HepG2 (cell line): Measurements from ENCODE around the gene FLVCR1. TPM values are rescaled to one million over a fixed set of nuclear protein-coding genes. Genes with fewer than 3 reads are reported as not detected.
A peak's percentile ranks its signal among the peaks of the same experiment; 100 is the strongest.

ENCODE experiments used
- ATAC-seq: fragments of 200-7000 bp; cut with Tn5 transposase; 3 replicates; pipeline ENCODE4 v1.9.1; 2020; ENCODE audit warnings: mild to moderate bottlenecking, moderate library complexity
- BruUV-seq: library from RNA; stranded (reverse); fragments of 400-500 nt; replicated peaks from 2 replicates; lab custom pipeline; 2021; lab: Mats Ljungman, UMichigan
- CTCF ChIA-PET: fragments of 300-600 bp; formaldehyde crosslinking; extraction: SDS; loops from one replicate; lab custom pipeline; 2021; ENCODE audit warnings: low total read pairs, inconsistent platforms, low intra/inter-chr PET ratio; lab: Yijun Ruan, JAX
- POLR2A ChIA-PET: fragments of 350-600 bp; sonication (Branson Sonifier 250); formaldehyde crosslinking; loops from one replicate; lab custom pipeline; 2020; ENCODE audit warnings: antibody characterized with exemption, inconsistent platforms; lab: Yijun Ruan, JAX
- DNase-seq: peaks from one replicate; pipeline ENCODE4 v3.0.0-alpha.2; 2015; ENCODE audit warnings: low spot score
- FAIRE-seq: peaks from 3 replicates; lab custom pipeline; 2011; peaks lifted over from hg19 to GRCh38; lab: Jason Lieb, UNC
- H2AFZ ChIP-seq: one replicate; pipeline ENCODE4 v1.6.1; 2011; ENCODE audit warnings: low read length, inconsistent platforms
- H3K27ac ChIP-seq: fragments of 300-600 bp; 3 replicates; pipeline ENCODE4 v1.8.0; 2011; ENCODE audit warnings: mixed run types, mild to moderate bottlenecking, mixed read lengths, low read length, inconsistent platforms; ENCODE audit not compliant: insufficient read depth; ENCODE audit errors: extremely low read length
- H3K27me3 ChIP-seq, 2 experiments: fragments of 200-600 bp in 1 of 2; 2 replicates in 1 of 2; 3 replicates in 1 of 2; pipeline versions ENCODE4 v1.6.0 to v1.8.0; 2011; ENCODE audit warnings: low read length in 2 of 2, mild to moderate bottlenecking in 2 of 2, moderate library complexity in 2 of 2, inconsistent platforms in 1 of 2; ENCODE audit not compliant: insufficient read depth in 2 of 2, control insufficient read depth in 1 of 2
- H3K36me3 ChIP-seq, 2 experiments: fragments of 200-600 bp in 1 of 2; replicated peaks in 1 of 2; 2 replicates in 1 of 2; 3 replicates in 1 of 2; pipeline versions ENCODE4 v1.5.1 to v1.8.0; 2011; ENCODE audit warnings: low read length in 2 of 2, inconsistent platforms in 1 of 2; ENCODE audit not compliant: insufficient read depth in 2 of 2, control insufficient read depth in 1 of 2
- H3K4me1 ChIP-seq: 2 replicates; pipeline ENCODE4 v1.5.1; 2012; ENCODE audit warnings: low read length, inconsistent platforms; ENCODE audit not compliant: insufficient read depth
- H3K4me2 ChIP-seq: 2 replicates; pipeline ENCODE4 v1.6.0; 2011; ENCODE audit warnings: low read depth, low read length, inconsistent platforms
- H3K4me3 ChIP-seq, 3 experiments: fragments of 200-600 bp in 1 of 3; sonication (generic), shearing (Covaris generic) in 1 of 3; replicated peaks in 1 of 3; 2 replicates each; pipeline ENCODE4 v1.5.1; 2011 to 2016; ENCODE audit warnings: low read length in 3 of 3, inconsistent platforms in 2 of 3, low read depth in 2 of 3, mild to moderate bottlenecking in 2 of 3, control low read depth in 1 of 3, mixed read lengths in 1 of 3; ENCODE audit not compliant: insufficient read depth in 1 of 3
- H3K79me2 ChIP-seq: one replicate; pipeline ENCODE4 v1.6.1; 2011; ENCODE audit warnings: low read length, inconsistent platforms; ENCODE audit not compliant: insufficient read depth
- H3K9ac ChIP-seq: 2 replicates; pipeline ENCODE4 v1.6.0; 2011; ENCODE audit warnings: mild to moderate bottlenecking, low read depth, low read length, inconsistent platforms; ENCODE audit not compliant: insufficient read depth
- H3K9me3 ChIP-seq: 2 replicates; pipeline ENCODE4 v1.5.1; 2012; ENCODE audit warnings: mild to moderate bottlenecking, low read length
- H4K20me1 ChIP-seq: 2 replicates; pipeline ENCODE4 v1.6.0; 2011; ENCODE audit warnings: inconsistent platforms, mild to moderate bottlenecking, low read length, moderate library complexity; ENCODE audit not compliant: insufficient read depth
- PRMT3 ChIP-seq: sonication (generic); formaldehyde crosslinking; IDR thresholded peaks from 2 replicates; pipeline ENCODE4 v1.8.1; 2022; ENCODE audit warnings: low read depth, mild to moderate bottlenecking, moderate library complexity, missing genetic modification reagents, borderline replicate concordance
- SCMH1 ChIP-seq: sonication (generic); formaldehyde crosslinking; IDR thresholded peaks from 2 replicates; pipeline ENCODE4 v1.9.0; 2021; ENCODE audit warnings: missing genetic modification reagents, mild to moderate bottlenecking, borderline replicate concordance
- ZNF7 ChIP-seq: IDR thresholded peaks from 2 replicates; pipeline ENCODE4 v1.6.1; 2016; ENCODE audit warnings: missing biosample characterization, missing genetic modification reagents
- WGBS: methylation state at CpG from one replicate; pipeline ENCODE4 v1.1.6; 2017; ENCODE audit warnings: low lambda C conversion rate; 5-methylcytosine and 5-hydroxymethylcytosine counted together
- in situ Hi-C: cut with HindIII; loops from 2 replicates; pipeline ENCODE4 v1.10.0; 2017; ENCODE audit warnings: low pct_unique_long_range_greater_than_20kb; ENCODE audit not compliant: extremely low pct_ligation_motif_present
- intact Hi-C: fragments of 100-400 bp; cut with micrococcal nuclease; formaldehyde crosslinking; loops from one replicate; pipeline ENCODE4 v1.10.0; 2022; ENCODE audit not compliant: unreplicated experiment
- polyA plus RNA-seq, 8 experiments: library from polyadenylated mRNA; depleted of rRNA in 3 of 8; stranded (reverse) in 7 of 8; unstranded in 1 of 8; fragments of >200 nt; fragmentation: Illumina TruSeq in 4 of 8; extraction: Trizol in 4 of 8; gene quantifications; 2 replicates each; pipeline versions ENCODE4 v1.2.1 to v1.2.3, GENCODE V29; 2011 to 2016; ENCODE audit warnings: low read depth in 4 of 8, missing spikeins in 1 of 8, mixed read lengths in 1 of 8; ENCODE audit not compliant: insufficient read depth in 1 of 8
- total RNA-seq, 5 experiments: library from RNA; depleted of rRNA; stranded (reverse); fragments of >200 nt; fragmentation: Illumina TruSeq; extraction: Trizol; gene quantifications; 2 replicates each; pipeline ENCODE4 v1.2.3, GENCODE V29; 2016; ENCODE audit warnings: low read depth in 1 of 5
- TF ChIP-seq, protein P1 (sequence below): fragments of 450-650 bp; IDR thresholded peaks from 2 replicates; pipeline ENCODE4 v1.6.1; 2016

Gene FLVCR1
- total and polyA plus RNA-seq, 2 of the 13 experiments (the other 11 are each of a cell fraction or from before 2014, with no cell fraction given), result 14.8 to 39.8 TPM

GRCh38 chr1:212945056-212945455, 87.0 kb downstream of the FLVCR1 start:
- Histone ChIP-seq H3K4me1 (peaks cover 21% of the 10 kb centered on the region), H3K4me3 (no peak overlapping the region), H3K27me3 (no peaks in the 10 kb centered on the region), H3K36me3 (no peaks in the 10 kb centered on the region), H4K20me1 (no peaks in the 10 kb centered on the region), H3K9me3 (no peaks in the 10 kb centered on the region), H3K27ac (no peak overlapping the region), H2AFZ (no peak overlapping the region), H3K79me2 (no peaks in the 10 kb centered on the region), H3K9ac (no peak overlapping the region), H3K4me2 (no peak overlapping the region)
- CTCF ChIA-PET, result no interaction called here
- FAIRE-seq (no peak), DNase-seq (no peak), ATAC-seq (no peak)
- in situ Hi-C loops, result no loop called here
- no TSS peak for BruUV-seq
- intact Hi-C loops, result loop anchor here (5.0 kb wide), 1 partner anchor 37 kb away; no protein-coding TSS in a partner anchor
- TF ChIP-seq SCMH1, result no peak
- TF ChIP-seq, protein P1, sequence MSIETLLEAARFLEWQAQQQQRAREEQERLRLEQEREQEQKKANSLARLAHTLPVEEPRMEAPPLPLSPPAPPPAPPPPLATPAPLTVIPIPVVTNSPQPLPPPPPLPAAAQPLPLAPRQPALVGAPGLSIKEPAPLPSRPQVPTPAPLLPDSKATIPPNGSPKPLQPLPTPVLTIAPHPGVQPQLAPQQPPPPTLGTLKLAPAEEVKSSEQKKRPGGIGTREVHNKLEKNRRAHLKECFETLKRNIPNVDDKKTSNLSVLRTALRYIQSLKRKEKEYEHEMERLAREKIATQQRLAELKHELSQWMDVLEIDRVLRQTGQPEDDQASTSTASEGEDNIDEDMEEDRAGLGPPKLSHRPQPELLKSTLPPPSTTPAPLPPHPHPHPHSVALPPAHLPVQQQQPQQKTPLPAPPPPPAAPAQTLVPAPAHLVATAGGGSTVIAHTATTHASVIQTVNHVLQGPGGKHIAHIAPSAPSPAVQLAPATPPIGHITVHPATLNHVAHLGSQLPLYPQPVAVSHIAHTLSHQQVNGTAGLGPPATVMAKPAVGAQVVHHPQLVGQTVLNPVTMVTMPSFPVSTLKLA, result peak; percentile 52; the same call in 1 of the 2 replicates
- WGBS, result 88% methylated on average over 2 of the region's 2 CpGs
- POLR2A ChIA-PET, result no interaction called here

DNA sequence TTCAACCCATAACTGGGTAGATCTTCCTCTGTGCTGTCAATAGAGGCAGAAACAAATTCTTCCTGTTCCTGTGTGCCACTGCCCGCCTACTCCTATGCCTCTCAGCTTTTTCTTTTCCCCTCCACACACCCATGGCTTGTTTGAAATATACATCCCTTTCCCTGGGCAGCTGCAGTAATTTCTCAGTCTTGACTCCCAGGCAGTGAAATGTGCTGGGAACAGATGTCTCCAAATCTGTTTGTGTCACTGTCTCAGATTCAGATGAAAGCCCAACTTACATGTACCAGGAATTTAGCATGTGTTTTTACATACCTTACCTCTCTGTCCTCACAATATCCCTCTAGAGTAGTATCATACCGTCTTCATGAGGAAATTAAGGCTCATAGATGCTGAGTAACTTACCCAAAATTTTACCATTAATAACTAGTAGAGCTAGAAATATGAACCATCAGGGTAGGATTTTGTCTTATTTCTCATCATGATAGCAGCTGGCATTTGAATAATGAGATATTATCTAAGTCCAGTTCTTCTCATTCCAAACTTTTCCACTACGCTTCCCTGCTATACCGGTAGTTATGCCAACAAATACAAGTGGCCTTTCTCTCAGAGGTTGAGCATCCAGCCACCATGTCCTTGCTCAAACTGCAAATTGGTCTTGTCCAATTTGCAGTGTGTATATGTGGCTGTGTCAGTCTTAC, 87.5 kb downstream of the FLVCR1 start:
- no peaks in the 10 kb centered on the region for H4K20me1 ChIP-seq
- FAIRE-seq (no peak), ATAC-seq (no peak), DNase-seq (no peak)
- no peaks in the 10 kb centered on the region for H3K27me3 ChIP-seq
- no peaks in the 10 kb centered on the region for H3K9me3 ChIP-seq
- H2AFZ ChIP-seq, result no peak overlapping the region
- no peak overlapping the region for H3K27ac ChIP-seq
- ChIA-PET CTCF (no interaction called here), POLR2A (no interaction called here)
- no TSS peak for BruUV-seq
- no peaks in the 10 kb centered on the region for H3K79me2 ChIP-seq
- no peak overlapping the region for H3K4me2 ChIP-seq
- H3K4me1 ChIP-seq, result peaks cover 23% of the 10 kb centered on the region
- peak; percentile 53; the same call in 1 of the 2 replicates for TF ChIP-seq ZNF7 (CRISPR knock-in tag)
- no peak for TF ChIP-seq PRMT3 (CRISPR knock-in tag)
- intact Hi-C loops, result loop anchor here (5.0 kb wide), 1 partner anchor 37 kb away; no protein-coding TSS in a partner anchor
- in situ Hi-C loops, result no loop called here
- H3K9ac ChIP-seq, result no peak overlapping the region
- 75% methylated on average over 4 of the region's 4 CpGs for WGBS
- H3K36me3 ChIP-seq, result no peaks in the 10 kb centered on the region
- no peak overlapping the region for H3K4me3 ChIP-seq
